HG02678 (cell line): ENCODE results near the gene GPRC5A.
"Not testable (repeated sequence)": the region's sequence is repeated elsewhere in the genome, so short reads cannot be mapped to it uniquely, and the experiment has no call there.

Source experiments
- ATAC-seq: cut with Tn5 transposase; IDR thresholded peaks from one replicate; pipeline ENCODE4 v1.9.1; 2021; ENCODE audit warnings: mild to moderate bottlenecking, moderate library complexity; ENCODE audit not compliant: unreplicated experiment

Gene GPRC5A, protein sequence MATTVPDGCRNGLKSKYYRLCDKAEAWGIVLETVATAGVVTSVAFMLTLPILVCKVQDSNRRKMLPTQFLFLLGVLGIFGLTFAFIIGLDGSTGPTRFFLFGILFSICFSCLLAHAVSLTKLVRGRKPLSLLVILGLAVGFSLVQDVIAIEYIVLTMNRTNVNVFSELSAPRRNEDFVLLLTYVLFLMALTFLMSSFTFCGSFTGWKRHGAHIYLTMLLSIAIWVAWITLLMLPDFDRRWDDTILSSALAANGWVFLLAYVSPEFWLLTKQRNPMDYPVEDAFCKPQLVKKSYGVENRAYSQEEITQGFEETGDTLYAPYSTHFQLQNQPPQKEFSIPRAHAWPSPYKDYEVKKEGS

DNA sequence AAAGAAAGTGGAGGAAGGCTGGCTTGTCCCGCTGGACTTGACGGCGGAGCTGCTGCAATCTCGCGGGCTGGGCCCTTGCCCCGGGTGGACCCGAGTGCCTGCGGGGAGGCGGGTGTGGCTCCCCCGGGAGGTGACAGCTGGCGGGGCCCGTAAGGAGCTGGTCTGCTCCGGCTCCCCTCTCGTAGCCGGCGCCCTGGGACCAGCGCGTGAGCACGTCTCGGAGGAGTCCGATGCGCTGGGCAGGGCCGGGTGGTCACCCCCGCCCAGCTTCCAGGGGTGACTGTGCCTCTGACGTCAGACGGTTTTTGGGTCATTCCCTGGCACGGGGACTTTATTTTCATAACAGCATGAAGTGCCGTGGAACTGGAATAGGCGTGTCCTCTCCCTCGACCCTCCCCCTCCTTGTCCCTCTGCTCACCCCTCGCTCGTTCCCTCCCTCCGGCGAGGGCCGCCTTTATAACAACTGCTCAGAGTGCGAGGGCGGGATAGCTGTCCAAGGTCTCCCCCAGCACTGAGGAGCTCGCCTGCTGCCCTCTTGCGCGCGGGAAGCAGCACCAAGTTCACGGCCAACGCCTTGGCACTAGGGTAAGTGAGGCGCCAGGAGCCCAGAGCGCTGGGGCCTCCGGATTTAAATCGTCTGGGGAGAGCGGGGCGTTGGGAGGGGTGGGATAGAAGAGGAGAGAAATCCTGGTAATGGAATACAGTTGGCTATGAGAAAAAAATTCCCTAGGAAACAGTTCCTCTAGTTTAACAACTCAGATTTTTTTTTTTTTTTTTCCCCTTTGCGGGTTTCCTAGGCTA, at the start of gene GPRC5A:
TSS of gene GPRC5A (plus strand) at position 483 of the 801 bp plus-strand sequence. CDS start 16,688 bp downstream, outside the sequence.
- peak; percentile 33 for ATAC-seq

DNA sequence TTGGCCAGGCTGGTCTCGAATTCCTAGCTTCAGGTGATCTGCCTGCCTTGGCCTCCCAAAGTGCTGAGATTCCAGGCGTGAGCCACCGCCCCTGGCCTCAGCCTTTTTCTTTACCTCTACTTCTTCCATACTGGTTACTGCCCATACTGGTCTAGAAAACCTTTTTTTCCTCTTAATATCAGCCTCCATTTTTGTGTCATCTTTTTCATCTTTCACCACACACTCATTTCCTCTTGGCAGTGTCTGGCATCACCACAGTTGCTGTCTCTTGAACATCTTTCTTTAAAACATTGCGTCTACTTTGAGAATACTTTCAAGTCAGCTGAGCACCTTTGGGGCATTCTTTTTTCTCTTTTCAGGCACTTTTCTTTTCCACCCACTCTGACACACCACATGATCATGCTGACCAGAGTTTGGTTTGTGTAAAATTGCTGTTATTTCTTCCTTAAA, 45.5 kb upstream of the GPRC5A start:
- ATAC-seq: no peak

- ATAC-seq: not testable (repeated sequence)
Measured at GRCh38 chr12:12846780-12847179, 44.6 kb upstream of the GPRC5A start.

DNA sequence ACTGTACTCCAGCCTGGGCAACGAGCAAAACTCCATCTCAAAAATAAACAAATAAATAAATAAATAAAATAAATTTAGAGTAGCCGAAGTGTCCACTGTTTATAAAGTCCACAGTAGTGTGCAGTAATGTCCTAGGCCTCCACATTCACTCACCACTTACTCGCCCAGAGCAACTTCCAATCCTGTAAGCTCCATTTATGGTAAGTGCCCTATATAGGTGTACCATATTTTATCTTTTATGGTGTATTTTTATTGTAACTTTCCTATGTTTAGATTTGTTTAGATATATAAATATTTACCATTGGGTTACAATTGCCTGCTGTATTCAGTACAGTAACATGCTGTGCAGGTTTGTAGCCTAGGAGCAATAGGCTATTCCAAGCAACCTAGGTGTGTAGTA, 37.9 kb upstream of the GPRC5A start:
- ATAC-seq: no peak

GRCh38 chr12:12859690-12860089, 31.7 kb upstream of the GPRC5A start:
- no peak for ATAC-seq

GRCh38 chr12:12864243-12864642, 27.1 kb upstream of the GPRC5A start:
- ATAC-seq: no peak

DNA sequence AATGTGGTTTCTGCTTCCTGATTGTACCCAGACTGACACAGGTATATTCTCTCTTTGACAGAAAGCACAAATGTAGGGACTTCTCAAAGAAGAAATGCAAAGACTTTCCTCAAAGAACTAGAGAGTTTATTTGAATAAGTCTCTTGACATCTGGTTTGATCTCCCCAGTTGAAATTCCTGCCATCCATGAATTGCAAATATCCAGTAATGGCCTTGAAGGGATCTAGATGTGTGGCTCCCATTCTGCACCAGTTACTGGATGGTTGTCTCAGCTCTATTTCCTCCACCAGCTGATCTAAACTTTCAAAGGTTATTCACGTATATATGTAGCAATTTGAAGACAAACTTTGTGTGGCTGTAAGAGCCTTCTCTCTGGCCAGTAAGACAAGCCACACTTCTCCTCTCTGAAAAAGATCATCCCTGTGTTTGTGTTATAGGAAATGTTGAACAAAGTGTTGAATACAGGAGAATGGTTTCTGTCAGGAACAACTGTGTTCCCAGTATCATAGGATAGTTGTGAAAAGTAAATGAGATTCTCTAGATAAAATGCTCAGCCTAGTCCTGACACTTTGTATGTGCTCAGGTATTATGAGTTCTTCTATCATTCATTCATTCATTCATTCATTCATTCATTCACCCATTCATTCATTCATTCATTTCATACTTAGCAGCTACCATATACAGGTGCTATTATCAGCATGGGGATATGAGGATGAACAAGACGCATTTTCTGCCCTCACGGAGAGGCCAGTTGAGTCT, 22.7 kb upstream of the GPRC5A start:
- no peak for ATAC-seq

- no peak for ATAC-seq
Measured at GRCh38 chr12:12870465-12870864, 20.9 kb upstream of the GPRC5A start.

DNA sequence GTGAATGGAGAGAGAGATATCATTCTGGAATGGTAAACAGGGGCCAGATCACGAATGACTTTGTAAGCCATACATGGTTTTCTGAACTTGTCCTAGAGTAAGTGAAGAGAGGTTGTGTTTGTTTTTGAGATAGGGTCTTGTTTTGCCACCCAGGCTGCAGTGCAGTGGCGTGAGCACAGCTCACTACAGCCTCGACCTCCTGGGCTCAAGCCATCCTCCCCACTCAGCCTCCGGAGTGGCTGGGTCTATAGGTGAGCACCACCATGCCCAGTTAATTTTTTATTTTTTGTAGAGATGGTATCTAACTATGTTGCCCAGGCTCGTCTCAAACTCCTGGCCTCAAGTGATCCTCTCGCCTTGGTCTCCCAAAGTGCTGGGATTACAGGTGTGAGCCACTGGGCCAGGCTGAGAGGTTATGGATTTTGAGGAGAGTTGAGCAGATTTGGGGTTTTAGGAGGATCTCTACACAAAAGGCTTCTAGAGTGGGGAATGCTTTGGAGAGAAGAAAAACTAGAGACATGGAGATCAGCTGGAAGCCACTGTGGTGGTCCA, 19.7 kb upstream of the GPRC5A start:
- ATAC-seq: no peak

GRCh38 chr12:12872139-12872933, 19.0 kb upstream of the GPRC5A start:
- no peak for ATAC-seq

GRCh38 chr12:12872934-12873275, 18.5 kb upstream of the GPRC5A start:
- ATAC-seq: no peak

DNA sequence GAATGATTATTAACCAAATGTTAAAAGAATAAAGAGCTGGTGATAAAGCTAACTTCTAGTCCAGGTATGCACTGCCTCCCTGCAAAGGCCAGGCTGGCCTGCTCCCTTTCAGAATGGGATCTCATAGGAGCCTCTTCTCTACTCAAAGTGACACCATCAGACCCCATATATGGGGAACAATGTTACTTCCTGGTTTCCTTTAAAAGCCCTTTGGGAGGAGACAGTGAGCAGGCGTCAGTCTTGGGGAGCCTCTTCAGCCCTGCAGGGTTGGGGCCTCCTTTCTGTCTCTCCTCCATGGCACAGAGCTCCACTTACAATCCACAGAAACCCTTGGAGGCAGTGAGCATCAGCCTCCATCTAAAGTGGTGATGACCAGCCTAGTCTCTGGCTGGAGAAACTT, 17.3 kb upstream of the GPRC5A start:
- ATAC-seq: no peak

- ATAC-seq: not testable (repeated sequence)
Measured at GRCh38 chr12:12875301-12875700, 16.1 kb upstream of the GPRC5A start.

GRCh38 chr12:12877153-12877768, 14.1 kb upstream of the GPRC5A start:
- ATAC-seq: no peak

DNA sequence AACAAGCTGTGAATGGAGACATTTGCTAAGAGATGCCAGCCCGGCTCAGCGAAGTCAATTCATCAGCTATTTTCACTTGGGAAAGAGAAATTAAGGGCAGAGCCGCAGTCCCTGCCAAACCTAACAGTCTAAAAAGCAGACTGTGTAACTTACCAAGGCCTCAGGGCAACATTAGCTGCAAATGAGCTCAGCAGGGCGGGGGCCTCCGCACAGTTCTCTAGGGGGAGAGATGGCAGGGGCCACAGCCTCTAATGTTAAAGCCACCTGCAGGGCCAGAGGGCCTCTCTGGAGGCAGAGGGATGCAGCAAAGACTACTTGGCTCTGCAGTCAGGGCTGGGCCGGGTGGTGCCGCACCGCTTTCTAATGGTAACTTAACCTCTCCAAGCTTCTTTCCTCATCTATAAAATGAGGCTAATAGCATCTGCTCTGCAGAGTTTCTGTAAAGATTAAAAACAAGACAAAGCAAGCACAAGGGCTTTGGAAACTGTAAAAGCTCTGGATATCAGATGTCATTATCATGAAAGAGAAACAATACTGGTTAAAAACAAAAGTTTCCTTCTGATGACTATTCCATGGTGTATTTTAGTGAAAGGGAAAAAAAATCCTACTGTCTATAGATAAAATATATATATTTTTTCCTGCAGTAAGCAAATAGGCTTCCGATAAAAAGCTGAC, 13.4 kb upstream of the GPRC5A start:
- ATAC-seq: no peak

DNA sequence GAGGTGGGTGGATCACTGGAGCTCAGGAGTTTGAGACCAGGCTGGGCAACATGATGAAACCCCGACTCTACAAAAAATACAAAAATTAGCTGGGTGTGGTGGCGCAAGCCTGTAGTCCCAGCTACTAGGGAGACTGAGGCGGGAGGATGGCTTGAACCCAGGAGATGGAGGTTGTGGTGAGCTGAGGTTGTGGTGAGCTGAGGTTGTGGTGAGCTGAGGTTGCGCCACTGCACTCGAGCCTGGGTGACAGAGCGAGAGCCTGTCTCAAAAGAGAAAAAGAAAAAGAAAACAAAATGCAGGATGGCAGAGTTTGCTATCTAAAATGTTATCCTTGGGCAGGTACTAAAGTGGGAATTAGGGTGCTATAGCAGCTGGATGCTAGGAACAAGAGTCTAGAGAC, 10.8 kb upstream of the GPRC5A start:
- no peak for ATAC-seq

- ATAC-seq: no peak
Measured at GRCh38 chr12:12881151-12881909, 10.0 kb upstream of the GPRC5A start.

DNA sequence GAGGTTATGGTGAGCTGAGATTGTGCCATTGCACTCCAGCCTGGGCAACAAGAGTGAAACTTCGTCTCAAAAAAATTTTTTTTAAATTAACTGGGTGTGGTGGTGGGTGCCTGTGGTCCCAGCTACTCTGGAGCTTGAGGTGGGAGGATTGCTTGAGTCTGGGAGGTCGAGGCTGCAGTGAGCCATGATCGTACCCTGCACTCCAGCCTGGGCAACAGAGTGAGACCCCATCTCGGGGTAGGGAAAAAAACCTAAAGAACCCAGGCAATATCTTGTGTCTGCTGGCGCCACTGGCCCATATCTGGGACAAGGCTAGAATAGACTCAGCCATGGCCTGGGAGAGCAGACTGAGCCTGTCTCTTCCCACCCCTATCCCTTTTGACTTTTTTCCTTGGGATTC, 9.1 kb upstream of the GPRC5A start:
- ATAC-seq: no peak
